CD4-positive, alpha-beta T cell treated with Interleukin-2 at 100 ng/mL for 4 hours (primary cell): Measurements from ENCODE around the gene KDM4B.

Experiments used
- DNase-seq: peaks from one replicate; pipeline ENCODE4 v3.0.0-alpha.2; 2020; ENCODE audit warnings: low spot score

Gene KDM4B

GRCh38 chr19:5013761-5014160 is 44.8 kb downstream of the KDM4B start:
- DNase-seq = no peak

- DNase-seq = no peak
These were observed 46.0 kb downstream of the KDM4B start for GRCh38 chr19:5014941-5015340.

GRCh38 chr19:5016268-5016667 is 47.4 kb downstream of the KDM4B start:
- DNase-seq = no peak

GRCh38 chr19:5016781-5017180 is 47.9 kb downstream of the KDM4B start:
- DNase-seq = no peak

- no peak for DNase-seq
These were observed 48.3 kb downstream of the KDM4B start for GRCh38 chr19:5017235-5017634.

- no peak for DNase-seq
These were observed 49.5 kb downstream of the KDM4B start for GRCh38 chr19:5018224-5019015.

GRCh38 chr19:5020368-5020767 is 51.5 kb downstream of the KDM4B start:
- DNase-seq = no peak

GRCh38 chr19:5021046-5021445 is 52.1 kb downstream of the KDM4B start:
- DNase-seq = no peak

- no peak for DNase-seq
These were observed 53.4 kb downstream of the KDM4B start for GRCh38 chr19:5022066-5022860.

- no peak for DNase-seq
These were observed 54.2 kb downstream of the KDM4B start for GRCh38 chr19:5023128-5023571.

GRCh38 chr19:5024282-5024681 is 55.4 kb downstream of the KDM4B start:
- DNase-seq = no peak

GRCh38 chr19:5025027-5025426 is 56.1 kb downstream of the KDM4B start:
- no peak for DNase-seq

GRCh38 chr19:5026706-5027273 is 57.9 kb downstream of the KDM4B start:
- DNase-seq = no peak

- DNase-seq = no peak
These were observed 59.4 kb downstream of the KDM4B start for GRCh38 chr19:5028229-5028886.

GRCh38 chr19:5029596-5029995 is 60.7 kb downstream of the KDM4B start:
- peak; percentile 65 for DNase-seq

GRCh38 chr19:5030136-5030820 is 61.4 kb downstream of the KDM4B start:
- no peak for DNase-seq

- DNase-seq = no peak
These were observed 61.9 kb downstream of the KDM4B start for GRCh38 chr19:5030822-5031221.

GRCh38 chr19:5031231-5032100 is 62.6 kb downstream of the KDM4B start:
- DNase-seq = peak; percentile 79

GRCh38 chr19:5032101-5032967 is 63.4 kb downstream of the KDM4B start:
- DNase-seq = no peak
